Body of pancreas (tissue), 4 donors: Measurements from ENCODE around the gene RIPK3. TPM values are rescaled to one million over a fixed set of nuclear protein-coding genes. Genes with fewer than 3 reads are reported as not detected.
A peak's percentile ranks its signal among the peaks of the same experiment; 100 is the strongest.
"Not testable (repeated sequence)": the region's sequence is repeated elsewhere in the genome, so short reads cannot be mapped to it uniquely, and the experiment has no call there.

Source experiments
- ATAC-seq: fragments of 150-250 bp; one replicate; pipeline ENCODE4 v1.9.1; 2016
- DNase-seq, 4 donors: peaks; one replicate each; pipeline ENCODE4 v3.0.0-alpha.2; 2019
- H3K27ac ChIP-seq, 4 donors: fragments of 200-600 bp; sonication (generic); 1 replicate in 3 of 4; 2 replicates in 1 of 4; pipeline versions ENCODE4 v1.5.1 to v1.6.1; 2016 to 2019; ENCODE audit warnings: mild to moderate bottlenecking in 1 of 4, mixed read lengths in 1 of 4, moderate library complexity in 1 of 4
- H3K27me3 ChIP-seq, 2 donors: fragments of 200-600 bp; sonication (generic); one replicate each; pipeline ENCODE4 v1.6.0; 2016; ENCODE audit warnings: mild to moderate bottlenecking in 1 of 2
- H3K36me3 ChIP-seq, 2 donors: fragments of 200-600 bp; sonication (generic); replicated peaks in 1 of 2; 2 replicates each; pipeline ENCODE4 v1.5.1; 2016; ENCODE audit warnings: low read depth in 2 of 2; ENCODE audit not compliant: insufficient read depth in 1 of 2
- H3K4me1 ChIP-seq: fragments of 200-600 bp; sonication (generic); one replicate; pipeline ENCODE4 v1.6.0; 2016
- H3K4me3 ChIP-seq, 2 donors: fragments of 200-600 bp; sonication (generic); 1 replicate in 1 of 2; 2 replicates in 1 of 2; pipeline ENCODE4 v1.5.1; 2016 to 2019
- H3K9me3 ChIP-seq, 3 donors: fragments of 200-600 bp; sonication (generic); 1 replicate in 2 of 3; 2 replicates in 1 of 3; pipeline ENCODE4 v1.5.1; 2016
- POLR2A ChIP-seq, 3 donors: fragments of 450-650 bp; IDR thresholded peaks; one replicate each; pipeline ENCODE4 v1.6.1; 2016; ENCODE audit warnings: antibody characterized with exemption in 3 of 3, mild to moderate bottlenecking in 2 of 3
- WGBS, 2 donors: methylation state at CpG; one replicate each; pipeline ENCODE4 v1.1.5; 2017; 5-methylcytosine and 5-hydroxymethylcytosine counted together
- intact Hi-C: fragments of 100-400 bp; cut with DNase I; formaldehyde crosslinking; loops from one replicate; pipeline ENCODE4 v1.15.1; 2023
- total RNA-seq, 2 donors: library from RNA; depleted of rRNA; stranded (reverse); fragments of >200 nt; gene quantifications; one replicate each; pipeline ENCODE4 v1.1.0, GENCODE V29; 2016
- TF ChIP-seq, protein P1 (sequence below), 7 experiments: fragments of 450-650 bp in 4 of 7; fragments of 200-600 bp in 3 of 7; sonication (generic) in 3 of 7; IDR thresholded peaks; one replicate each; pipeline ENCODE4 v1.5.1; 2016 to 2019; ENCODE audit warnings: antibody characterized with exemption in 7 of 7

Gene RIPK3
- total RNA-seq, 2 donors from 2014 or later = 6.0 to 9.9 TPM

DNA sequence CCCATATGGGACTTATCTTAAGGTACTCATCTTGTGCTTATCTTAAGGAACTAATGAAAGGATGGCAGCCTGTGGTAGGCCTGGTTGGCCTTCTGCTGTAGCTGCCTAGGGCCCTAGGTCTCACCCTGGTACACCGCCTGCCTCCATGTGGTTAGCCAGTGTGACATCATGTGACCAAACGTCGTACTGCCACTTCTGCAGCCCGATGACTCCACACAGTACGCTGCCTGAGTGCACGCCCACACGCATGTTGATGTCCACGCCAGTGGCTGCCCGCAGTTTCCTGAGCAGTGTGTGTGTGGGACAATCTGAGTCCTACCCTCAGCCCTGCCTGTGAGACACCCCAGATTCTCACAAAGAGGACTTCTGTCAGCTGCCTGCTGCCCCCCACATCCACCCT, 10.1 kb downstream of the RIPK3 start:
- H3K27ac ChIP-seq = no peak overlapping the region
- DNase-seq = peak in 3 of 4 donors; percentile 43 to 83 (median 45)
- TF ChIP-seq, protein P1, sequence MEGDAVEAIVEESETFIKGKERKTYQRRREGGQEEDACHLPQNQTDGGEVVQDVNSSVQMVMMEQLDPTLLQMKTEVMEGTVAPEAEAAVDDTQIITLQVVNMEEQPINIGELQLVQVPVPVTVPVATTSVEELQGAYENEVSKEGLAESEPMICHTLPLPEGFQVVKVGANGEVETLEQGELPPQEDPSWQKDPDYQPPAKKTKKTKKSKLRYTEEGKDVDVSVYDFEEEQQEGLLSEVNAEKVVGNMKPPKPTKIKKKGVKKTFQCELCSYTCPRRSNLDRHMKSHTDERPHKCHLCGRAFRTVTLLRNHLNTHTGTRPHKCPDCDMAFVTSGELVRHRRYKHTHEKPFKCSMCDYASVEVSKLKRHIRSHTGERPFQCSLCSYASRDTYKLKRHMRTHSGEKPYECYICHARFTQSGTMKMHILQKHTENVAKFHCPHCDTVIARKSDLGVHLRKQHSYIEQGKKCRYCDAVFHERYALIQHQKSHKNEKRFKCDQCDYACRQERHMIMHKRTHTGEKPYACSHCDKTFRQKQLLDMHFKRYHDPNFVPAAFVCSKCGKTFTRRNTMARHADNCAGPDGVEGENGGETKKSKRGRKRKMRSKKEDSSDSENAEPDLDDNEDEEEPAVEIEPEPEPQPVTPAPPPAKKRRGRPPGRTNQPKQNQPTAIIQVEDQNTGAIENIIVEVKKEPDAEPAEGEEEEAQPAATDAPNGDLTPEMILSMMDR (IDR thresholded peaks at IDR 0.05) = no peak
- peak in 1 of 3 donors; percentile 23 for TF ChIP-seq POLR2A (IDR thresholded peaks at IDR 0.05)
- H3K9me3 ChIP-seq = no peaks in the 10 kb centered on the region
- no peaks in the 10 kb centered on the region for H3K36me3 ChIP-seq
- intact Hi-C loops = loop anchor here (10.0 kb wide), 1 partner anchor 105 kb away; no protein-coding TSS in a partner anchor
- peaks cover under 1 to 5% of the 10 kb centered on the region in 2 donors for H3K27me3 ChIP-seq
- 45 to 70% methylated on average over 6 to 9 of the region's 9 CpGs for WGBS, 2 donors
- H3K4me3 ChIP-seq = no peak overlapping the region
- no peak for ATAC-seq
- H3K4me1 ChIP-seq = peaks cover 31% of the 10 kb centered on the region

DNA sequence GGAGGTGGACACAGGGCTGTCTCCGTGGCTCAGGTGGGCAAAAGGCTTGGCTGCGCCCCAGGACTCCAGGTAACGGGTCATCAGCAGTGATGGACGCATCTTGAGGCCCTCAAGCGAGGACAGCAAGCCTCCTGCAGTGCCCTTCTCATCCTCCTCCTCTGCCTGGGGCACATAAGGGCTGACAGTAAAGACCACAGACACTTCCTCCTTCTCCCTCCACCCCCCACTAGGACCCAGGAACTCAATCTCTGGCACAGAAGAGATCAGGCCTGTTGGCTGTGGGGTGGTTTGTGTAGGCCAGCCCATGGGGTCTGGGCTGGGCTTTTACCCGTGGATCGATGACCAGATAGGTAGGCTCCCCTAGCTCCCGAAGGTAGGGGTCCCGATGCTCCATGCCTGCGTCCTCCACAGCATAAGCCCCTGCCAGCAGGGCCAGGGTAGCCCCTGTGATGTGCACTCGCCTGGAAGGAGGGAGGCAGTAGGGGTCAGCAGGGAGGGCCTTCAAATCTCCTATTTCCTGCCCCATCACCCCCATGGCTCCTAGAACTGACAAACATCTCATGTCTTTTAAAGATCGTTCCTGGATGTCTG, 10.6 kb downstream of the RIPK3 start:
- 82% methylated on average over 12 of the region's 12 CpGs for WGBS, 2 donors
- DNase-seq (no peak), ATAC-seq (no peak)
- H3K9me3 ChIP-seq = no peaks in the 10 kb centered on the region
- peaks cover 0 to 1% of the 10 kb centered on the region in 2 donors for H3K27me3 ChIP-seq
- intact Hi-C loops = no loop called here
- no peaks in the 10 kb centered on the region for H3K36me3 ChIP-seq
- no peak overlapping the region for H3K27ac ChIP-seq
- H3K4me3 ChIP-seq = no peak overlapping the region
- peaks cover 25% of the 10 kb centered on the region for H3K4me1 ChIP-seq
- TF ChIP-seq, protein P1 (IDR thresholded peaks at IDR 0.05) = no peak
- no peak for TF ChIP-seq POLR2A (IDR thresholded peaks at IDR 0.05)

DNA sequence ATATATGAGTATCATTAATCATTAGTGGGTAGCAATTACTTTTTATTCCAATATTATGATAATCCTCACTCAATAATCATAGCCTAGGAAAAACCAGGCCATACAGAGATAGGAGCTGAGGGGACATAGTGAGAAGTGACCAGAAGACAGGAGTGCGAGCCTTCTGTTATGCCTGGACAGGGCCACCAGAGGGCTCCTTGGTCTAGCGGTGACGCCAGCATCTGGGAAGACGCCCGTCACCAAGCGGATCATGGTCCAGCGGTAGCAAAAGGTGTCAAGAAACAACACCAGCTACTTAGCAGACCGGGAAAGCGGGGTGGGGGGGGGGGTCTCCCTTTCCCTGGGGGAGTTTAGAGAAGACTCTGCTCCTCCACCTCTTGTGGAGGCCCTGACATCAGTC, 11.9 kb downstream of the RIPK3 start:
- ATAC-seq, H3K9me3 ChIP-seq, H3K36me3 ChIP-seq, H3K4me3 ChIP-seq, intact Hi-C loops, H3K27me3 ChIP-seq: not testable (repeated sequence)
- TF ChIP-seq, protein P1 (IDR thresholded peaks at IDR 0.05) = peak; percentile 26 to 80 (median 70)
- 0 to 4% methylated on average over 7 to 9 of the region's 9 CpGs for WGBS, 2 donors
- H3K4me1 ChIP-seq = peaks cover 13% of the 10 kb centered on the region
- peak overlapping the region in 1 of 4 donors; percentile 29 for H3K27ac ChIP-seq
- peak; percentile 68 to 77 (median 74) for DNase-seq

DNA sequence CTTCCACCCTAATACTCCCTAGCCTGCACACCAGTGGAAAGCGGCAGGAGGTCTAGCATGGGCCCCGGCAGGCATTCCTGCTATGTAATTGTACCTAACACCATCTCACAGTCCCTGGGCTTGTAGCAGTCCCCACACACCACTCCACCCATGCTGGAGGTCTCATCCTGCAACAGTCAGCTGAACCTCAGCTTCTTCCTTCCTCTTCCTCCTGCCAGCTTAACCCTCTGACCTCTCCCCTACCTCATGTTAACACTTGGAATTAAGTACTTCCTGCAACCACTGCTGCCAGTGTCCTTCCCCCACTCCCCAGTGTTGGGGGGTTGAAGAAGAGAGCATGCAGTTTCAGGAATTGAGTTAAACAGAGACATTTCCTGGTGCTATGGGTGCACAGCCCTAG, 12.5 kb downstream of the RIPK3 start:
- Histone ChIP-seq H3K36me3 (no peaks in the 10 kb centered on the region), H3K4me1 (peaks cover 6% of the 10 kb centered on the region), H3K4me3 (no peak overlapping the region), H3K27ac (peak overlapping the region in 1 of 4 donors; percentile 29), H3K27me3 (no peaks in the 10 kb centered on the region), H3K9me3 (no peaks in the 10 kb centered on the region)
- no peak for DNase-seq
- TF ChIP-seq POLR2A (IDR thresholded peaks at IDR 0.05) = no peak
- TF ChIP-seq, protein P1 (IDR thresholded peaks at IDR 0.05) = no peak
- intact Hi-C loops = no loop called here
- 80 to 90% methylated on average over 2 of the region's 2 CpGs for WGBS, 2 donors
- ATAC-seq = no peak

DNA sequence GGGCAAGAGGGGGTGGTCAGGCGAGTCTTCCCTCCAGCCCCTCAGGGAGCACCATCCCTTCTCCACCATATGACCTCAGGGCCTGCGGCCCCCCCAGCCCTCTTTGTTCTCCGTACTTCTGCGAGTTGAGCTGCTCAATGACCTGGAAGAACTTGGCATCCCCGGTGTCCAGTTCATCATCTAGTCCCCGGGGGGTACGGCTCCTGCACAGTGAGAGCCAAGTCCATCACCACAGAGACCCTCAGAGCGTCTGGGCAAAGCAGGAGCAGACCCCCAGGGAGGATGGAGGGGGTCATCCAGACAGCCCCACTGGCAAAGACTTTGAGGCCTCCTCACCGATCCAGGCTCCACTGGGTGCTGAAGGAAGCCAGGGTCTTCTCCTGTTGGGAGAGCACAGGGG, 13.8 kb downstream of the RIPK3 start:
- WGBS, 2 donors = 58 to 71% methylated on average over 7 to 9 of the region's 9 CpGs
- H3K27ac ChIP-seq = no peak overlapping the region
- intact Hi-C loops = no loop called here
- H3K36me3 ChIP-seq = no peaks in the 10 kb centered on the region
- no peaks in the 10 kb centered on the region for H3K27me3 ChIP-seq
- ATAC-seq (no peak), DNase-seq (no peak)
- no peak overlapping the region for H3K4me3 ChIP-seq
- H3K4me1 ChIP-seq = no peaks in the 10 kb centered on the region
- TF ChIP-seq, protein P1 (IDR thresholded peaks at IDR 0.05) = no peak
- TF ChIP-seq POLR2A (IDR thresholded peaks at IDR 0.05) = no peak
- H3K9me3 ChIP-seq = no peaks in the 10 kb centered on the region
